Measurements from ENCODE around the gene CDC37.

CDC37 gene

GRCh38 chr19:10433131-10433536 is 29.8 kb upstream of the CDC37 start:
- FAIRE-seq (no peak), DNase-seq (ENCODE audit: insufficient read length, low spot score) (peak; percentile 6)
- TF ChIP-seq CTCF (IDR thresholded peaks at IDR 0.05; ENCODE audit: insufficient read depth, missing control alignments), result no peak

GRCh38 chr19:10432736-10433130 is 29.4 kb upstream of the CDC37 start:
- DNase-seq (ENCODE audit: insufficient read length, low spot score) (peak; percentile 15), FAIRE-seq (no peak)

GRCh38 chr19:10431943-10432735 is 28.8 kb upstream of the CDC37 start:
- FAIRE-seq, result no peak
- peak; percentile 58 for DNase-seq (ENCODE audit: insufficient read length, low spot score)
- TF ChIP-seq CTCF (IDR thresholded peaks at IDR 0.05; ENCODE audit: insufficient read depth, missing control alignments), result no peak

More at GRCh38 chr19:10432736-10433130, 29.4 kb upstream of the CDC37 start:
- no peak for TF ChIP-seq CTCF (IDR thresholded peaks at IDR 0.05; ENCODE audit: insufficient read depth, missing control alignments)

- TF ChIP-seq CTCF (IDR thresholded peaks at IDR 0.05; ENCODE audit: insufficient read depth, missing control alignments), result no peak
- no peak for FAIRE-seq
- no peak for DNase-seq (ENCODE audit: insufficient read length, low spot score)
Observed at GRCh38 chr19:10431254-10431942, 28.1 kb upstream of the CDC37 start.

GRCh38 chr19:10430505-10431253 is 27.3 kb upstream of the CDC37 start:
- DNase-seq (ENCODE audit: insufficient read length, low spot score) (no peak), FAIRE-seq (no peak)
- TF ChIP-seq CTCF (IDR thresholded peaks at IDR 0.05; ENCODE audit: insufficient read depth, missing control alignments), result no peak

GRCh38 chr19:10428996-10429381 is 25.6 kb upstream of the CDC37 start:
- no peak for TF ChIP-seq CTCF (IDR thresholded peaks at IDR 0.05; ENCODE audit: insufficient read depth, missing control alignments)
- FAIRE-seq (no peak), DNase-seq (ENCODE audit: insufficient read length, low spot score) (no peak)
